Vagina (tissue), 2 donors: Measurements from ENCODE around the gene OSTN. TPM values are rescaled to one million over a fixed set of nuclear protein-coding genes. Genes with fewer than 3 reads are reported as not detected.

ENCODE experiments used
- DNase-seq, 2 donors: peaks; one replicate each; pipeline ENCODE4 v3.0.0-alpha.2; 2017; ENCODE audit errors: extremely low spot score in 2 of 2
- H3K27ac ChIP-seq: fragments of 200-600 bp; sonication (generic); one replicate; pipeline ENCODE4 v1.5.1; 2019
- H3K27me3 ChIP-seq: fragments of 200-600 bp; sonication (generic); one replicate; pipeline ENCODE4 v1.5.1; 2019
- H3K36me3 ChIP-seq, 2 donors: fragments of 200-600 bp; sonication (generic); one replicate each; pipeline ENCODE4 v1.5.1; 2017 to 2019
- H3K4me1 ChIP-seq: fragments of 200-600 bp; sonication (generic); one replicate; pipeline ENCODE4 v1.5.1; 2019
- H3K4me3 ChIP-seq, 2 donors: fragments of 200-600 bp; sonication (generic); 1 replicate in 1 of 2; 2 replicates in 1 of 2; pipeline ENCODE4 v1.5.1; 2016 to 2019
- H3K9me3 ChIP-seq: fragments of 200-600 bp; sonication (generic); one replicate; pipeline ENCODE4 v1.5.1; 2019
- CTCF ChIP-seq, 3 experiments: fragments of 450-650 bp in 2 of 3; fragments of 200-600 bp in 1 of 3; sonication (generic) in 1 of 3; IDR thresholded peaks; one replicate each; pipeline ENCODE4 v1.5.1; 2017 to 2019; ENCODE audit warnings: antibody characterized with exemption in 3 of 3, mild to moderate bottlenecking in 2 of 3, moderate library complexity in 2 of 3
- POLR2A ChIP-seq, 2 donors: fragments of 450-650 bp; IDR thresholded peaks; one replicate each; pipeline ENCODE4 v1.6.1; 2017; ENCODE audit warnings: antibody characterized with exemption in 2 of 2, mild to moderate bottlenecking in 2 of 2, moderate library complexity in 2 of 2
- POLR2AphosphoS5 ChIP-seq, 2 donors: sonication (generic); formaldehyde crosslinking; IDR thresholded peaks; one replicate each; pipeline ENCODE4 v1.9.0; 2017; ENCODE audit warnings: antibody characterized with exemption in 2 of 2, mild to moderate bottlenecking in 2 of 2, low read depth in 1 of 2; ENCODE audit not compliant: insufficient read depth in 1 of 2
- intact Hi-C: fragments of 100-400 bp; cut with DNase I; formaldehyde crosslinking; loops from one replicate; pipeline ENCODE4 v1.15.1; 2023
- total RNA-seq: library from RNA; depleted of rRNA; stranded (reverse); fragments of >200 nt; gene quantifications from one replicate; pipeline ENCODE4 v1.2.3, GENCODE V29; 2016

The OSTN gene
- total RNA-seq, 1 donor from 2014 or later, result not detected

DNA sequence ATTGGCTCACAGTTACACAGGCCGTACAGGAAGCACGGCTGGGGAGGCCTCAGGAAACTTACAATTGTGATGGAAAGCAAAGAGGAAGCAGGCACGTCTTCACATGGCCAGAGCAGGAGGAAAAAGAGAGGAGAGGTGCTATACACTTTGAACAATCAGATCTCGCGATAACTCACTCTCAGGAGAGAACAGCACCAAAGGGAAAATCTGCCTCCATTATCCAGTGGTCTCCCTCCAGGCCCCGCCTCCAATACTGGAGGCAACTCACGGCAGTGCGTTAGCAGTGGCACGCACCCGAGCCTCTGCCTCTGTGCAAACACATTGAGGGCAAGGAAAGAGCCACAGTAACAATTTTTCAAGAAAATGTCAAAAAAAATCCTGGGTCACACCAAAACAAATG lies 11.0 kb downstream of the OSTN start:
- TF ChIP-seq CTCF (IDR thresholded peaks at IDR 0.05) (no peak), POLR2AphosphoS5 (IDR thresholded peaks at IDR 0.05; ENCODE audit: insufficient read depth in 1 of 2, low read depth in 1 of 2) (no peak), POLR2A (IDR thresholded peaks at IDR 0.05) (no peak)
- H3K4me1 ChIP-seq, result no peaks in the 10 kb centered on the region
- H3K9me3 ChIP-seq, result no peaks in the 10 kb centered on the region
- DNase-seq, result no peak
- H3K4me3 ChIP-seq, result no peak overlapping the region
- H3K36me3 ChIP-seq, result no peaks in the 10 kb centered on the region
- intact Hi-C loops, result no loop called here
- no peak overlapping the region for H3K27ac ChIP-seq
- no peaks in the 10 kb centered on the region for H3K27me3 ChIP-seq

GRCh38 chr3:191216510-191216909 lies 17.5 kb downstream of the OSTN start:
- no peak for TF ChIP-seq CTCF (IDR thresholded peaks at IDR 0.05)
- no peak for TF ChIP-seq POLR2AphosphoS5 (IDR thresholded peaks at IDR 0.05; ENCODE audit: insufficient read depth in 1 of 2, low read depth in 1 of 2)
- TF ChIP-seq POLR2A (IDR thresholded peaks at IDR 0.05), result no peak
- no peaks in the 10 kb centered on the region for H3K9me3 ChIP-seq
- H3K4me1 ChIP-seq, result no peaks in the 10 kb centered on the region
- no peak overlapping the region for H3K27ac ChIP-seq
- no peak for DNase-seq
- intact Hi-C loops, result no loop called here
- no peaks in the 10 kb centered on the region for H3K27me3 ChIP-seq
- no peak overlapping the region for H3K4me3 ChIP-seq
- H3K36me3 ChIP-seq, result no peaks in the 10 kb centered on the region

GRCh38 chr3:191217301-191217700 lies 18.3 kb downstream of the OSTN start:
- Histone ChIP-seq H3K4me1 (no peaks in the 10 kb centered on the region), H3K27me3 (no peaks in the 10 kb centered on the region), H3K27ac (no peak overlapping the region), H3K36me3 (no peaks in the 10 kb centered on the region), H3K9me3 (no peaks in the 10 kb centered on the region), H3K4me3 (no peak overlapping the region)
- DNase-seq, result no peak
- TF ChIP-seq POLR2A (IDR thresholded peaks at IDR 0.05) (no peak), CTCF (IDR thresholded peaks at IDR 0.05) (no peak), POLR2AphosphoS5 (IDR thresholded peaks at IDR 0.05; ENCODE audit: insufficient read depth in 1 of 2, low read depth in 1 of 2) (no peak)
- intact Hi-C loops, result no loop called here

GRCh38 chr3:191220908-191221307 lies 21.9 kb downstream of the OSTN start:
- intact Hi-C loops, result no loop called here
- Histone ChIP-seq H3K36me3 (no peaks in the 10 kb centered on the region), H3K27me3 (no peaks in the 10 kb centered on the region), H3K27ac (no peak overlapping the region), H3K9me3 (no peaks in the 10 kb centered on the region), H3K4me1 (no peaks in the 10 kb centered on the region), H3K4me3 (no peak overlapping the region)
- TF ChIP-seq CTCF (IDR thresholded peaks at IDR 0.05) (no peak), POLR2A (IDR thresholded peaks at IDR 0.05) (no peak), POLR2AphosphoS5 (IDR thresholded peaks at IDR 0.05; ENCODE audit: insufficient read depth in 1 of 2, low read depth in 1 of 2) (no peak)
- no peak for DNase-seq

GRCh38 chr3:191221638-191222037 lies 22.6 kb downstream of the OSTN start:
- TF ChIP-seq POLR2A (IDR thresholded peaks at IDR 0.05), result no peak
- Histone ChIP-seq H3K27ac (no peak overlapping the region), H3K4me3 (no peak overlapping the region), H3K9me3 (no peaks in the 10 kb centered on the region), H3K27me3 (no peaks in the 10 kb centered on the region), H3K36me3 (no peaks in the 10 kb centered on the region), H3K4me1 (no peaks in the 10 kb centered on the region)
- intact Hi-C loops, result no loop called here
- DNase-seq, result no peak

DNA sequence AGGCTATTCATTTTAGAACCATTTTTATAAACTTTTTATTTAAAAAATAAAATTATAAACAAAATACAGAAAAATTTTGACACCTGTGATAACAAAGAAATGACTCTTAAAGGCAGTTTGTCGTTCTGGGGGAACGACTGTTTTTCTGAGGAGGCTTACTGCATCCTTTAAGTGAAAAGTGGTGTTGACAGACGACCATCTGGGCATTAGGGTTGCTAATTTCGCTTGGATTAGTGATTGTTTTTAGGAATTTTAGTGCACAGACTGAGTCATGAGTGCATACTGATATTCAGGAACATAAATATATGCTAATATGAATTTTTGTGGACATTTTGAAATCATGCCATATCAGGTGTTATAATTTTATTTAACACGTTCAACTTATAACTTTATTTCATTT lies 28.5 kb downstream of the OSTN start:
- TF ChIP-seq CTCF (IDR thresholded peaks at IDR 0.05), result no peak
- no peak for TF ChIP-seq POLR2AphosphoS5 (IDR thresholded peaks at IDR 0.05; ENCODE audit: insufficient read depth in 1 of 2, low read depth in 1 of 2)
- no peak for TF ChIP-seq POLR2A (IDR thresholded peaks at IDR 0.05)
- Histone ChIP-seq H3K27ac (no peak overlapping the region), H3K9me3 (no peaks in the 10 kb centered on the region), H3K27me3 (no peaks in the 10 kb centered on the region), H3K4me3 (no peak overlapping the region), H3K36me3 (no peaks in the 10 kb centered on the region), H3K4me1 (no peaks in the 10 kb centered on the region)
- intact Hi-C loops, result no loop called here
- DNase-seq, result no peak
